ENCODE results near the gene NPAS3. TPM values are rescaled to one million over a fixed set of nuclear protein-coding genes. Genes with fewer than 3 reads are reported as not detected.

NPAS3 gene
- total and polyA plus RNA-seq, 4 experiments from 2014 or later: not detected

GRCh38 chr14:33350366-33350990 lies 411.8 kb downstream of the NPAS3 start:
- Mint-ChIP-seq H3K4me1 (no peaks in the 10 kb centered on the region), H3K36me3 (no peaks in the 10 kb centered on the region), H3K9me3 (peaks cover 0 to 4% (median 2%) of the 10 kb centered on the region in 8 donors), H3K27ac (no peak overlapping the region), H3K4me3 (no peak overlapping the region), H3K27me3 (peaks cover 0 to 2% of the 10 kb centered on the region in 2 donors)
- intact Hi-C loops (cut with micrococcal nuclease): no loop called here
- DNase-seq: no peak
- Histone ChIP-seq H3K36me3 (ENCODE audit: insufficient read depth, low read length) (no peaks in the 10 kb centered on the region), H3K4me3 (ENCODE audit: low read length in 2 of 2) (no peak overlapping the region), H3K27ac (ENCODE audit: low read depth, low read length) (no peak overlapping the region), H3K27me3 (ENCODE audit: insufficient read depth, low read length) (no peaks in the 10 kb centered on the region), H3K9me3 (ENCODE audit: control insufficient read depth in 1 of 2, low read length in 2 of 2) (no peaks in the 10 kb centered on the region), H3K4me1 (ENCODE audit: insufficient read depth, low read length) (no peaks in the 10 kb centered on the region)
- ChIA-PET POLR2A (ENCODE audit: partially characterized antibody) (no interaction called here), CTCF (ENCODE audit: partially characterized antibody) (no interaction called here)

- no peak overlapping the region for H3K4me3 Mint-ChIP-seq
- intact Hi-C loops (cut with micrococcal nuclease): no loop called here
- H3K27me3 Mint-ChIP-seq: no peaks in the 10 kb centered on the region
- Histone ChIP-seq H3K36me3 (ENCODE audit: insufficient read depth, low read length) (no peaks in the 10 kb centered on the region), H3K9me3 (ENCODE audit: control insufficient read depth in 1 of 2, low read length in 2 of 2) (no peaks in the 10 kb centered on the region), H3K27ac (ENCODE audit: low read depth, low read length) (no peak overlapping the region), H3K4me1 (ENCODE audit: insufficient read depth, low read length) (no peaks in the 10 kb centered on the region), H3K27me3 (ENCODE audit: insufficient read depth, low read length) (no peaks in the 10 kb centered on the region), H3K4me3 (ENCODE audit: low read length in 2 of 2) (no peak overlapping the region)
- ChIA-PET CTCF (ENCODE audit: partially characterized antibody) (no interaction called here), POLR2A (ENCODE audit: partially characterized antibody) (no interaction called here)
- peaks cover 0 to 5% (median 2%) of the 10 kb centered on the region in 8 donors for H3K9me3 Mint-ChIP-seq
- no peak overlapping the region for H3K27ac Mint-ChIP-seq
- no peak for DNase-seq
- no peaks in the 10 kb centered on the region for H3K4me1 Mint-ChIP-seq
- no peaks in the 10 kb centered on the region for H3K36me3 Mint-ChIP-seq
These were observed 414.1 kb downstream of the NPAS3 start for GRCh38 chr14:33352821-33353220.

- Mint-ChIP-seq H3K4me3 (no peak overlapping the region), H3K9me3 (peaks cover 0 to 4% (median 0%) of the 10 kb centered on the region in 8 donors), H3K27ac (no peak overlapping the region), H3K36me3 (no peaks in the 10 kb centered on the region), H3K4me1 (no peaks in the 10 kb centered on the region), H3K27me3 (no peaks in the 10 kb centered on the region)
- ChIA-PET POLR2A (ENCODE audit: partially characterized antibody) (no interaction called here), CTCF (ENCODE audit: partially characterized antibody) (no interaction called here)
- Histone ChIP-seq H3K9me3 (ENCODE audit: control insufficient read depth in 1 of 2, low read length in 2 of 2) (no peaks in the 10 kb centered on the region), H3K27ac (ENCODE audit: low read depth, low read length) (no peak overlapping the region), H3K36me3 (ENCODE audit: insufficient read depth, low read length) (no peaks in the 10 kb centered on the region), H3K27me3 (ENCODE audit: insufficient read depth, low read length) (no peaks in the 10 kb centered on the region), H3K4me1 (ENCODE audit: insufficient read depth, low read length) (no peaks in the 10 kb centered on the region), H3K4me3 (ENCODE audit: low read length in 2 of 2) (no peak overlapping the region)
- DNase-seq: no peak
- intact Hi-C loops (cut with micrococcal nuclease): no loop called here
These were observed 417.5 kb downstream of the NPAS3 start for GRCh38 chr14:33356181-33356580.

- DNase-seq: no peak
- Mint-ChIP-seq H3K4me1 (no peaks in the 10 kb centered on the region), H3K27ac (no peak overlapping the region), H3K4me3 (no peak overlapping the region), H3K9me3 (peaks cover 0 to 4% (median 0%) of the 10 kb centered on the region in 8 donors), H3K36me3 (no peaks in the 10 kb centered on the region), H3K27me3 (no peaks in the 10 kb centered on the region)
- CTCF ChIA-PET (ENCODE audit: partially characterized antibody): no interaction called here
- no peak overlapping the region for H3K27ac ChIP-seq (ENCODE audit: low read depth, low read length)
- intact Hi-C loops (cut with micrococcal nuclease): no loop called here
- H3K27me3 ChIP-seq (ENCODE audit: insufficient read depth, low read length): no peaks in the 10 kb centered on the region
- H3K9me3 ChIP-seq (ENCODE audit: control insufficient read depth in 1 of 2, low read length in 2 of 2): no peaks in the 10 kb centered on the region
- POLR2A ChIA-PET (ENCODE audit: partially characterized antibody): no interaction called here
- H3K4me3 ChIP-seq (ENCODE audit: low read length in 2 of 2): no peak overlapping the region
- no peaks in the 10 kb centered on the region for H3K4me1 ChIP-seq (ENCODE audit: insufficient read depth, low read length)
- H3K36me3 ChIP-seq (ENCODE audit: insufficient read depth, low read length): no peaks in the 10 kb centered on the region
These were observed 418.7 kb downstream of the NPAS3 start for GRCh38 chr14:33357225-33358010.

GRCh38 chr14:33359288-33359881 lies 420.7 kb downstream of the NPAS3 start:
- H3K4me3 ChIP-seq (ENCODE audit: low read length in 2 of 2): no peak overlapping the region
- POLR2A ChIA-PET (ENCODE audit: partially characterized antibody): no interaction called here
- no peak for DNase-seq
- H3K36me3 ChIP-seq (ENCODE audit: insufficient read depth, low read length): no peaks in the 10 kb centered on the region
- H3K27me3 ChIP-seq (ENCODE audit: insufficient read depth, low read length): no peaks in the 10 kb centered on the region
- no peaks in the 10 kb centered on the region for H3K4me1 ChIP-seq (ENCODE audit: insufficient read depth, low read length)
- Mint-ChIP-seq H3K4me3 (no peak overlapping the region), H3K27ac (no peak overlapping the region), H3K4me1 (no peaks in the 10 kb centered on the region), H3K27me3 (no peaks in the 10 kb centered on the region), H3K9me3 (peaks cover 0 to 4% (median 0%) of the 10 kb centered on the region in 8 donors), H3K36me3 (no peaks in the 10 kb centered on the region)
- CTCF ChIA-PET (ENCODE audit: partially characterized antibody): no interaction called here
- intact Hi-C loops (cut with micrococcal nuclease): no loop called here
- no peaks in the 10 kb centered on the region for H3K9me3 ChIP-seq (ENCODE audit: control insufficient read depth in 1 of 2, low read length in 2 of 2)
- no peak overlapping the region for H3K27ac ChIP-seq (ENCODE audit: low read depth, low read length)

- ChIA-PET CTCF (ENCODE audit: partially characterized antibody) (no interaction called here), POLR2A (ENCODE audit: partially characterized antibody) (no interaction called here)
- DNase-seq: no peak
- Mint-ChIP-seq H3K27me3 (no peaks in the 10 kb centered on the region), H3K4me3 (no peak overlapping the region), H3K36me3 (no peaks in the 10 kb centered on the region), H3K4me1 (no peaks in the 10 kb centered on the region), H3K27ac (no peak overlapping the region), H3K9me3 (peaks cover 0 to 1% (median 0%) of the 10 kb centered on the region in 8 donors)
- no peaks in the 10 kb centered on the region for H3K36me3 ChIP-seq (ENCODE audit: insufficient read depth, low read length)
- no peaks in the 10 kb centered on the region for H3K9me3 ChIP-seq (ENCODE audit: control insufficient read depth in 1 of 2, low read length in 2 of 2)
- H3K27ac ChIP-seq (ENCODE audit: low read depth, low read length): no peak overlapping the region
- H3K27me3 ChIP-seq (ENCODE audit: insufficient read depth, low read length): no peaks in the 10 kb centered on the region
- intact Hi-C loops (cut with micrococcal nuclease): no loop called here
- no peak overlapping the region for H3K4me3 ChIP-seq (ENCODE audit: low read length in 2 of 2)
- H3K4me1 ChIP-seq (ENCODE audit: insufficient read depth, low read length): no peaks in the 10 kb centered on the region
These were observed 424.3 kb downstream of the NPAS3 start for GRCh38 chr14:33362934-33363333.

- H3K9me3 Mint-ChIP-seq: peaks cover 0 to 1% (median 0%) of the 10 kb centered on the region in 8 donors
These were observed 425.0 kb downstream of the NPAS3 start for GRCh38 chr14:33363682-33364081.

More at GRCh38 chr14:33363682-33364081, 425.0 kb downstream of the NPAS3 start:
- no peaks in the 10 kb centered on the region for H3K4me1 Mint-ChIP-seq
- H3K27me3 Mint-ChIP-seq: no peaks in the 10 kb centered on the region
- no peak overlapping the region for H3K4me3 Mint-ChIP-seq
- Histone ChIP-seq H3K4me1 (ENCODE audit: insufficient read depth, low read length) (no peaks in the 10 kb centered on the region), H3K4me3 (ENCODE audit: low read length in 2 of 2) (no peak overlapping the region), H3K27ac (ENCODE audit: low read depth, low read length) (no peak overlapping the region), H3K36me3 (ENCODE audit: insufficient read depth, low read length) (no peaks in the 10 kb centered on the region), H3K27me3 (ENCODE audit: insufficient read depth, low read length) (peaks cover 3% of the 10 kb centered on the region), H3K9me3 (ENCODE audit: control insufficient read depth in 1 of 2, low read length in 2 of 2) (no peaks in the 10 kb centered on the region)
- ChIA-PET CTCF (ENCODE audit: partially characterized antibody) (no interaction called here), POLR2A (ENCODE audit: partially characterized antibody) (no interaction called here)
- H3K27ac Mint-ChIP-seq: no peak overlapping the region
- no peak for DNase-seq
- H3K36me3 Mint-ChIP-seq: no peaks in the 10 kb centered on the region
- intact Hi-C loops (cut with micrococcal nuclease): no loop called here

All from CD4-positive, alpha-beta memory T cell (primary cell).